AG04449 (cell line): ENCODE data around the gene NUTF2.
A peak's percentile ranks its signal among the peaks of the same experiment; 100 is the strongest.

Experiments used
- CTCF ChIA-PET: fragments of 350-600 bp; formaldehyde crosslinking; extraction: SDS; loops from one replicate; lab custom pipeline; 2021; ENCODE audit warnings: antibody characterized with exemption; lab: Yijun Ruan, JAX
- POLR2A ChIA-PET: fragments of 400-600, 350-600 bp; formaldehyde crosslinking; extraction: SDS; loops from one replicate; lab custom pipeline; 2020; ENCODE audit warnings: antibody characterized with exemption, inconsistent platforms; lab: Yijun Ruan, JAX
- DNase-seq: peaks from one replicate; pipeline ENCODE4 v3.0.0-alpha.2; 2010; ENCODE audit warnings: low read depth, low spot score
- H3K4me3 ChIP-seq: 2 replicates; pipeline ENCODE4 v1.5.1; 2011; ENCODE audit warnings: low read depth, mild to moderate bottlenecking, control low read depth, low read length
- TF ChIP-seq, protein P1 (sequence below): IDR thresholded peaks from one replicate; pipeline ENCODE4 v1.5.1; 2011; ENCODE audit warnings: mild to moderate bottlenecking, moderate library complexity, low read length, control low read depth, inconsistent platforms; ENCODE audit not compliant: insufficient read depth; ENCODE audit errors: missing control alignments

The NUTF2 gene

DNA sequence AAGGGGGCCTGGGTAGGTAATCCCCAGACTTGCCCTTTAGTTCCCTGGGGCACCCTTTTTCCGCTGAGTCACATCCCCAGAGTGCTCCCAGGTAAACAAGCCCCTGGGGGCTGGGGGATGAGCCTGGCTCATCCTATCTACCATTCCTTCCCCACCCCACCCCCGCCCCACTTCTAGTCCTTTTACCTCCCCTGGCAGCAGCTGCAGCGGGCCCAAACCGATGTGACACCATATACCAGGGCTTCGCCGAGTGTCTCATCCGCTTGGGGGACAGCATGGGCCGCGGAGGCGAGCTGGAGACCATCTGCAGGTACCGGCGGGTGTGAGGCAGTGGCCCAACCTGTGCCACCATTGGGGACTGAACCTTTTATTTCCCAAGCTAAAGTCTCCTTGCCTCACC is 38.8 kb downstream of the NUTF2 start:
- DNase-seq: no peak
- CTCF ChIA-PET: interaction anchor here (1.0 to 11.9 kb wide), 7 partner anchors 12 to 213 kb away, joined by 3 to 196 read pairs (median 28); partner anchors contain the start of genes CTRL, EDC4 and PSMB10
- no peak overlapping the region for H3K4me3 ChIP-seq
- TF ChIP-seq, protein P1, sequence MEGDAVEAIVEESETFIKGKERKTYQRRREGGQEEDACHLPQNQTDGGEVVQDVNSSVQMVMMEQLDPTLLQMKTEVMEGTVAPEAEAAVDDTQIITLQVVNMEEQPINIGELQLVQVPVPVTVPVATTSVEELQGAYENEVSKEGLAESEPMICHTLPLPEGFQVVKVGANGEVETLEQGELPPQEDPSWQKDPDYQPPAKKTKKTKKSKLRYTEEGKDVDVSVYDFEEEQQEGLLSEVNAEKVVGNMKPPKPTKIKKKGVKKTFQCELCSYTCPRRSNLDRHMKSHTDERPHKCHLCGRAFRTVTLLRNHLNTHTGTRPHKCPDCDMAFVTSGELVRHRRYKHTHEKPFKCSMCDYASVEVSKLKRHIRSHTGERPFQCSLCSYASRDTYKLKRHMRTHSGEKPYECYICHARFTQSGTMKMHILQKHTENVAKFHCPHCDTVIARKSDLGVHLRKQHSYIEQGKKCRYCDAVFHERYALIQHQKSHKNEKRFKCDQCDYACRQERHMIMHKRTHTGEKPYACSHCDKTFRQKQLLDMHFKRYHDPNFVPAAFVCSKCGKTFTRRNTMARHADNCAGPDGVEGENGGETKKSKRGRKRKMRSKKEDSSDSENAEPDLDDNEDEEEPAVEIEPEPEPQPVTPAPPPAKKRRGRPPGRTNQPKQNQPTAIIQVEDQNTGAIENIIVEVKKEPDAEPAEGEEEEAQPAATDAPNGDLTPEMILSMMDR: no peak
- POLR2A ChIA-PET: interaction anchor here (1.0 kb wide), 1 partner anchor 50 kb away, joined by 3 read pairs; no protein-coding TSS in a partner anchor

DNA sequence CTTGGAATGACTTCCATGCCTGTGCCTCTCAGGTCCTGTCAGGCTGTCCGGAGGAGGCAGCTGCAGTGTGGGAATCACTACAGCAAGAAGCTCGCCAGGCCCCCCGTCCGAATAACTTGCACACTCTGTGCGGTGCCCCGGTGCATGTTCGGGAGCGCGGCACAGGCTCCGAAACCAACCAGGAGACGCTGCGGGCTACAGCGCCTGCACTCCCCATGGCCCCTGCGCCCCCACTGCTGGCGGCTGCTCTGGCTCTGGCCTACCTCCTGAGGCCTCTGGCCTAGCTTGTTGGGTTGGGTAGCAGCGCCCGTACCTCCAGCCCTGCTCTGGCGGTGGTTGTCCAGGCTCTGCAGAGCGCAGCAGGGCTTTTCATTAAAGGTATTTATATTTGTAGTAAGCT is 39.2 kb downstream of the NUTF2 start:
- CTCF ChIA-PET: interaction anchor here (1.0 to 11.9 kb wide), 7 partner anchors 13 to 213 kb away, joined by 3 to 196 read pairs (median 4); partner anchors contain the start of genes CTRL, EDC4 and PSMB10

DNA sequence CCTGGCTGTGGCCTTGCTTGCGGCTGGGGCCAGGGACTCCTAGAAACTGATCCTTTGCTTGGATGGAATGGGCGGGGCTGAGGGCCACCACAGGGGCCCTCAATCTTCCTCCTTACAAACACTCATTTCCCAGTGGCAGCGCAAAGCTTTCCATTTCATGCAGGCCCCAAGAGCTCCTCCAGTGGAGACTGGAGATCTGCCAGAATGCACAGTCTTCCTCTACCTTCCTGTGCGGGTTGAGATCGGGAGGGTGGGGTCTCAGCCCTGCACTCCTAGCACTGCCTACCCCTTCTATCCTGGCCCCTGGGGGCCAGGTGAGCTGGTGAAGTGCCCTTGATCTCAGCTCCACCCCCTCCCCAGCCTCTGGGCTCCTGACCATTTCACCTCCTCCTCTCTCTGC is 39.7 kb downstream of the NUTF2 start:
- no peak overlapping the region for H3K4me3 ChIP-seq
- CTCF ChIA-PET: interaction anchor here (1.0 to 11.9 kb wide), 7 partner anchors 13 to 214 kb away, joined by 3 to 196 read pairs (median 4); partner anchors contain the start of genes CTRL, EDC4 and PSMB10
- POLR2A ChIA-PET: interaction anchor here (1.0 kb wide), 1 partner anchor 49 kb away, joined by 3 read pairs; no protein-coding TSS in a partner anchor
- no peak for DNase-seq
- TF ChIP-seq, protein P1: no peak

More for the DNA sequence above, 39.2 kb downstream of the NUTF2 start:
- POLR2A ChIA-PET: interaction anchor here (1.0 kb wide), 1 partner anchor 49 kb away, joined by 3 read pairs; no protein-coding TSS in a partner anchor
- TF ChIP-seq, protein P1: no peak
- DNase-seq: no peak
- H3K4me3 ChIP-seq: no peak overlapping the region

DNA sequence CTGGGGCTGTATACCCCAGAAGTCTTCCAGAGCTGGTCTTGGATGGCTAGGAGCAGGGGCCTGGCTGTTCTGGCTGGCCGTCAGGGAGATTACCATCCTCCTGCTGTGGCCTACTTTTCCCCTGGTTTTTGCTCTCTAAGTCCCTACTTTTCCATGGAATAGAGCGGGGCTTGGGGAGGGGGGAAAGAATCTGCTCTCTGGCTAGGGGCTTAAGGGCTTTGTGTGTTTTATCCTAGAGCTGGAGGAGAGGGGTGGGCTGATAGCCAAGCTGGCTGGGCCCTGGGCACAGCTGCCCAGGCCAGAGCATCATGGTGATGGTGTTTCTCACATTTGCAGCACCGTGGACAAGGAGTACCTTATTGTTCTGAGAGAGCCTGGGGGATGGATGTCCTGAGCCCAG is 41.6 kb downstream of the NUTF2 start:
- ChIA-PET CTCF (interaction anchor here (1.4 to 11.9 kb wide), 3 partner anchors 26 to 73 kb away, joined by 3 to 196 read pairs (median 45); partner anchors contain the start of genes CTRL and PSMB10), POLR2A (no interaction called here)
- no peak overlapping the region for H3K4me3 ChIP-seq
- TF ChIP-seq, protein P1: no peak
- no peak for DNase-seq

DNA sequence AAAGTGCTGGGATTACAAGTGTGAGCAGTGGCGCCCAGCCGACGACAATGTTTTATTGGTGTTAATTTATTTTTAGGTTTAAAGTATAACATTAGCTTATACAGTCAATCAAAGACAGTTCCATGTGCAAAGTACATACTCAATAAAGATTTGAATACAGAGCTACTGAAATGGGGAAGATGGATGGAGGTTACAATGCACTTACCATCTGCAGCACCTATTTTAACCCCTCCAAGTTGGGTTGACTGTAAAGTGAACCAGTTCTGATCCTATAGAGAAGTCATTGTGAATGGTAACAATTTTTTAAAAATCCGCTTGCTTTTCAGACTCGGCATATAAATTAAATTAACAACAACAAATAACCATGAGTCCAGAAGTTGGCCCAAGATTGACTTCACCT is 45.6 kb downstream of the NUTF2 start:
- peak overlapping the region; percentile 46 for H3K4me3 ChIP-seq
- CTCF ChIA-PET: interaction anchor here (1.0 to 4.5 kb wide), 6 partner anchors 9 to 371 kb away, joined by 3 to 47 read pairs (median 5); partner anchors contain the start of genes C16orf86, ENKD1 and NRN1L
- POLR2A ChIA-PET: interaction anchor here (1.0 kb wide), 1 partner anchor 8 kb away, joined by 3 read pairs; no protein-coding TSS in a partner anchor
- TF ChIP-seq, protein P1: no peak
- DNase-seq: no peak
